Mammary epithelial cell (primary cell): ENCODE results near the gene CCDC159.

Source experiments
- EZH2 ChIP-seq: IDR thresholded peaks from 2 replicates; pipeline ENCODE4 v1.6.1; 2012; ENCODE audit warnings: low read length, inconsistent platforms, borderline replicate concordance
- TF ChIP-seq, protein P1 (sequence below), 2 donors: IDR thresholded peaks in 1 of 2; conservative IDR thresholded peaks in 1 of 2; 2 replicates each; pipeline ENCODE4 v1.5.1; 2011 to 2012; ENCODE audit warnings: inconsistent platforms in 2 of 2, low read length in 2 of 2, mild to moderate bottlenecking in 2 of 2, control low read depth in 1 of 2, low read depth in 1 of 2; ENCODE audit not compliant: insufficient read depth in 1 of 2; ENCODE audit errors: extremely low read depth in 1 of 2

GRCh38 chr19:11390359-11390758 lies 44.0 kb downstream of the CCDC159 start:
- TF ChIP-seq, protein P1, sequence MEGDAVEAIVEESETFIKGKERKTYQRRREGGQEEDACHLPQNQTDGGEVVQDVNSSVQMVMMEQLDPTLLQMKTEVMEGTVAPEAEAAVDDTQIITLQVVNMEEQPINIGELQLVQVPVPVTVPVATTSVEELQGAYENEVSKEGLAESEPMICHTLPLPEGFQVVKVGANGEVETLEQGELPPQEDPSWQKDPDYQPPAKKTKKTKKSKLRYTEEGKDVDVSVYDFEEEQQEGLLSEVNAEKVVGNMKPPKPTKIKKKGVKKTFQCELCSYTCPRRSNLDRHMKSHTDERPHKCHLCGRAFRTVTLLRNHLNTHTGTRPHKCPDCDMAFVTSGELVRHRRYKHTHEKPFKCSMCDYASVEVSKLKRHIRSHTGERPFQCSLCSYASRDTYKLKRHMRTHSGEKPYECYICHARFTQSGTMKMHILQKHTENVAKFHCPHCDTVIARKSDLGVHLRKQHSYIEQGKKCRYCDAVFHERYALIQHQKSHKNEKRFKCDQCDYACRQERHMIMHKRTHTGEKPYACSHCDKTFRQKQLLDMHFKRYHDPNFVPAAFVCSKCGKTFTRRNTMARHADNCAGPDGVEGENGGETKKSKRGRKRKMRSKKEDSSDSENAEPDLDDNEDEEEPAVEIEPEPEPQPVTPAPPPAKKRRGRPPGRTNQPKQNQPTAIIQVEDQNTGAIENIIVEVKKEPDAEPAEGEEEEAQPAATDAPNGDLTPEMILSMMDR (conservative IDR thresholded peaks at IDR 0.05 in 1 of 2, IDR thresholded peaks at IDR 0.05 in 1 of 2; ENCODE audit: extremely low read depth in 1 of 2, insufficient read depth in 1 of 2, low read depth in 1 of 2, low read length in 2 of 2): no peak
- TF ChIP-seq EZH2: no peak
